ENCODE results near the gene DBT.
"Not testable (repeated sequence)": the region's sequence is repeated elsewhere in the genome, so short reads cannot be mapped to it uniquely, and the experiment has no call there.

The DBT gene

GRCh38 chr1:100249537-100250257 is at the start of gene DBT:
TSS of gene DBT (minus strand) at chr1:100249834. CDS start at chr1:100249820, 14 bp downstream.
- no peak for TF ChIP-seq CTCF (IDR thresholded peaks at IDR 0.05; ENCODE audit: low read depth, low read length)
- peak within 1 kb of the TSS; percentile 95 for H3K4me3 ChIP-seq (ENCODE audit: low read depth, low read length)

GRCh38 chr1:100298512-100298911 is 48.9 kb upstream of the DBT start:
- no peak for TF ChIP-seq CTCF (IDR thresholded peaks at IDR 0.05; ENCODE audit: low read depth, low read length)
- H3K4me3 ChIP-seq (ENCODE audit: low read depth, low read length): no peak overlapping the region

- not testable (repeated sequence) for H3K4me3 ChIP-seq (ENCODE audit: low read depth, low read length)
Observed at GRCh38 chr1:100296997-100297396, 47.4 kb upstream of the DBT start.

GRCh38 chr1:100296140-100296539 is 46.5 kb upstream of the DBT start:
- H3K4me3 ChIP-seq (ENCODE audit: low read depth, low read length): no peak overlapping the region
- TF ChIP-seq CTCF (IDR thresholded peaks at IDR 0.05; ENCODE audit: low read depth, low read length): no peak

- H3K4me3 ChIP-seq (ENCODE audit: low read depth, low read length): no peak overlapping the region
- no peak for TF ChIP-seq CTCF (IDR thresholded peaks at IDR 0.05; ENCODE audit: low read depth, low read length)
Observed at GRCh38 chr1:100292711-100293110, 43.1 kb upstream of the DBT start.

- no peak for TF ChIP-seq CTCF (IDR thresholded peaks at IDR 0.05; ENCODE audit: low read depth, low read length)
- H3K4me3 ChIP-seq (ENCODE audit: low read depth, low read length): no peak overlapping the region
Observed at GRCh38 chr1:100290291-100290690, 40.7 kb upstream of the DBT start.

- H3K4me3 ChIP-seq (ENCODE audit: low read depth, low read length): no peak overlapping the region
- TF ChIP-seq CTCF (IDR thresholded peaks at IDR 0.05; ENCODE audit: low read depth, low read length): no peak
Observed at GRCh38 chr1:100287162-100287561, 37.5 kb upstream of the DBT start.

GRCh38 chr1:100284591-100284990 is 35.0 kb upstream of the DBT start:
- no peak for TF ChIP-seq CTCF (IDR thresholded peaks at IDR 0.05; ENCODE audit: low read depth, low read length)
- no peak overlapping the region for H3K4me3 ChIP-seq (ENCODE audit: low read depth, low read length)
